Stomach (tissue), 4 donors: ENCODE results near the gene DPY19L2.

Source experiments
- EP300 ChIP-seq: sonication (generic); formaldehyde crosslinking; IDR thresholded peaks from one replicate; pipeline ENCODE4 v1.6.1; 2017; ENCODE audit warnings: antibody characterized with exemption
- POLR2A ChIP-seq, 4 donors: fragments of 450-650 bp; IDR thresholded peaks; one replicate each; pipeline ENCODE4 v1.6.1; 2016; ENCODE audit warnings: antibody characterized with exemption in 4 of 4, control low read depth in 2 of 4, mild to moderate bottlenecking in 1 of 4, moderate library complexity in 1 of 4
- POLR2AphosphoS5 ChIP-seq, 3 donors: sonication (generic); formaldehyde crosslinking; IDR thresholded peaks; one replicate each; pipeline ENCODE4 v1.6.1; 2016; ENCODE audit warnings: antibody characterized with exemption in 3 of 3
- TF ChIP-seq, protein P1 (sequence below), 7 experiments: fragments of 450-650 bp in 4 of 7; fragments of 200-600 bp in 3 of 7; sonication (generic) in 3 of 7; IDR thresholded peaks; one replicate each; pipeline ENCODE4 v1.5.1; 2016 to 2019; ENCODE audit warnings: antibody characterized with exemption in 7 of 7, control low read depth in 2 of 7, mild to moderate bottlenecking in 1 of 7

DNA sequence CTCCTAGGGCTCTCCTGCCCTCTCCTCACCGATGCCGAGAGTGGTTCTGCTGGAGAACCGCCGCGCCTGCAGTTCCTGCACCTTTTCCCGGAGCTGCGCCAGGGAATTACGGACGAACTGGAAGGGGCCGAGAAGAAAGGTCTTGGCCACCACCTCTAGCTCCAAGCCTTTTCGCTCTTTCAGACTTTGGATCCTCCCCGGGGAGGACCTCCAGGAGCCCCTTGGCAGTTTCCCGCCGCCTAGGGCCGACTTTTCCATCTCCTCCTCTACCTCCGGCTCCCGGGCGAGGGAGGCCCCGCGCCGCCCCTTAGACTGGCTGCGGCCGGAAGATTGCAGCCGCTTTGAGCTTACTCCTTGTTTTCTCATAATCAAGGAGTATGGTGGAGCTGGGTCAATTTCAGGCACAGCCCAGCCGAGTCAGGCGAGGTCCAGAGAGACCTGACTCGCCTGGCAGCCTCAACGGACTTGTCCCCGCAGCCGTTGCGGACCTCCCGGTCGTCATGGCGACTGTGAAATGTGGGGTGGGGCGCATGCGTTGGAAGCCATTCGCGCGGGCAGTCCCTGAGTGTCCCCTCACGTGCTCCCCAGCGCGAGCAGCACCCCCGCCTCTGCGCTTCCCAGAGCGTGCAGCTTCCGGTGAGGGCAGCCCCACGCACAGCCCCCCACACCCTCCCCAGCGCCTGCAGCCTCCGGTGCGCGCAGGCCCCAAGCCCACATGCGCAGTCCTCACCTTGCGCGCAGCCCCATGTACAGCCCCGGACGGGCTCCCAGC is at the start of gene DPY19L2:
- TF ChIP-seq, protein P1, sequence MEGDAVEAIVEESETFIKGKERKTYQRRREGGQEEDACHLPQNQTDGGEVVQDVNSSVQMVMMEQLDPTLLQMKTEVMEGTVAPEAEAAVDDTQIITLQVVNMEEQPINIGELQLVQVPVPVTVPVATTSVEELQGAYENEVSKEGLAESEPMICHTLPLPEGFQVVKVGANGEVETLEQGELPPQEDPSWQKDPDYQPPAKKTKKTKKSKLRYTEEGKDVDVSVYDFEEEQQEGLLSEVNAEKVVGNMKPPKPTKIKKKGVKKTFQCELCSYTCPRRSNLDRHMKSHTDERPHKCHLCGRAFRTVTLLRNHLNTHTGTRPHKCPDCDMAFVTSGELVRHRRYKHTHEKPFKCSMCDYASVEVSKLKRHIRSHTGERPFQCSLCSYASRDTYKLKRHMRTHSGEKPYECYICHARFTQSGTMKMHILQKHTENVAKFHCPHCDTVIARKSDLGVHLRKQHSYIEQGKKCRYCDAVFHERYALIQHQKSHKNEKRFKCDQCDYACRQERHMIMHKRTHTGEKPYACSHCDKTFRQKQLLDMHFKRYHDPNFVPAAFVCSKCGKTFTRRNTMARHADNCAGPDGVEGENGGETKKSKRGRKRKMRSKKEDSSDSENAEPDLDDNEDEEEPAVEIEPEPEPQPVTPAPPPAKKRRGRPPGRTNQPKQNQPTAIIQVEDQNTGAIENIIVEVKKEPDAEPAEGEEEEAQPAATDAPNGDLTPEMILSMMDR (IDR thresholded peaks at IDR 0.05): no peak
- TF ChIP-seq POLR2AphosphoS5 (IDR thresholded peaks at IDR 0.05) (no peak), POLR2A (IDR thresholded peaks at IDR 0.05) (no peak), EP300 (no peak)
